IMR-90 (cell line): ENCODE data around the gene FMO4. TPM values are rescaled to one million over a fixed set of nuclear protein-coding genes. Genes with fewer than 3 reads are reported as not detected.

Source experiments
- ATAC-seq: fragments of 200-7000 bp; cut with Tn5 transposase; 2 replicates; pipeline ENCODE4 v1.9.1; 2020; ENCODE audit warnings: low read depth, mild to moderate bottlenecking, moderate library complexity
- BruUV-seq: library from RNA; stranded (reverse); fragments of 400-500 nt; replicated peaks from 2 replicates; lab custom pipeline; 2021; lab: Mats Ljungman, UMichigan
- CTCF ChIA-PET: fragments of 300-600 bp; formaldehyde crosslinking; extraction: SDS; loops from one replicate; lab custom pipeline; 2021; ENCODE audit warnings: antibody characterized with exemption; lab: Yijun Ruan, JAX
- POLR2A ChIA-PET: fragments of 300-600 bp; sonication (Branson Sonifier 250); formaldehyde crosslinking; loops from one replicate; lab custom pipeline; 2022; ENCODE audit warnings: antibody characterized with exemption; ENCODE audit not compliant: unreplicated experiment; lab: Charles Lee
- DNase-seq: peaks from one replicate; pipeline ENCODE4 v3.0.0; 2013
- H2AFZ ChIP-seq: replicated peaks from 2 replicates; pipeline ENCODE3; 2013; ENCODE audit warnings: low read length, mild to moderate bottlenecking; ENCODE audit not compliant: poor library complexity
- H2AK5ac ChIP-seq: 2 replicates; pipeline ENCODE4 v1.6.1; 2013; ENCODE audit warnings: low read depth, low read length, inconsistent platforms
- H2AK9ac ChIP-seq: replicated peaks from 2 replicates; pipeline ENCODE3; 2013; ENCODE audit warnings: mild to moderate bottlenecking, low read depth, low read length, moderate library complexity; ENCODE audit not compliant: poor library complexity
- H2BK120ac ChIP-seq: 2 replicates; pipeline ENCODE4 v1.6.1; 2013; ENCODE audit warnings: low read depth, low read length, inconsistent platforms
- H2BK15ac ChIP-seq: 3 replicates; pipeline ENCODE4 v1.6.1; 2013; ENCODE audit warnings: low read depth, low read length, inconsistent platforms
- H2BK20ac ChIP-seq: 2 replicates; pipeline ENCODE4 v1.6.1; 2013; ENCODE audit warnings: low read depth, mild to moderate bottlenecking, inconsistent platforms, low read length, moderate library complexity
- H2BK5ac ChIP-seq: 2 replicates; pipeline ENCODE4 v1.6.1; 2013; ENCODE audit warnings: mild to moderate bottlenecking, low read depth, low read length, inconsistent platforms; ENCODE audit not compliant: poor library complexity, severe bottlenecking
- H3K14ac ChIP-seq: replicated peaks from 2 replicates; pipeline ENCODE4 v1.6.1; 2013; ENCODE audit warnings: low read depth, low read length, inconsistent platforms
- H3K18ac ChIP-seq: 2 replicates; pipeline ENCODE4 v1.6.1; 2013; ENCODE audit warnings: low read depth, low read length, control low read depth
- H3K23ac ChIP-seq: 2 replicates; pipeline ENCODE4 v1.6.1; 2013; ENCODE audit warnings: low read depth, low read length, inconsistent platforms
- H3K27ac ChIP-seq: 2 replicates; pipeline ENCODE4 v1.5.1; 2013; ENCODE audit warnings: mild to moderate bottlenecking, control low read depth, low read length; ENCODE audit not compliant: insufficient read depth
- H3K27me3 ChIP-seq: 2 replicates; pipeline ENCODE4 v1.6.1; 2013; ENCODE audit warnings: low read length; ENCODE audit not compliant: control insufficient read depth, insufficient read depth
- H3K36me3 ChIP-seq: 2 replicates; pipeline ENCODE4 v1.6.1; 2013; ENCODE audit warnings: low read length, mixed read lengths; ENCODE audit not compliant: control insufficient read depth, insufficient read depth
- H3K4ac ChIP-seq: 2 replicates; pipeline ENCODE4 v1.6.1; 2013; ENCODE audit warnings: low read depth, low read length, inconsistent platforms
- H3K4me1 ChIP-seq: 2 replicates; pipeline ENCODE4 v1.6.1; 2013; ENCODE audit warnings: low read length, mixed read lengths; ENCODE audit not compliant: control insufficient read depth, insufficient read depth
- H3K4me2 ChIP-seq: 2 replicates; pipeline ENCODE4 v1.6.1; 2013; ENCODE audit warnings: low read depth, mild to moderate bottlenecking, control low read depth, low read length, moderate library complexity
- H3K4me3 ChIP-seq: 2 replicates; pipeline ENCODE4 v1.5.1; 2013; ENCODE audit warnings: low read depth, mild to moderate bottlenecking, control low read depth, low read length, moderate library complexity; ENCODE audit not compliant: insufficient read depth
- H3K56ac ChIP-seq: 2 replicates; pipeline ENCODE4 v1.6.1; 2013; ENCODE audit warnings: low read length, inconsistent platforms; ENCODE audit not compliant: insufficient read depth; ENCODE audit errors: extremely low read depth
- H3K79me1 ChIP-seq, 2 experiments: 2 replicates each; pipeline ENCODE4 v1.6.1; 2013; ENCODE audit warnings: low read length in 2 of 2, inconsistent platforms in 1 of 2, low read depth in 1 of 2
- H3K9ac ChIP-seq: 2 replicates; pipeline ENCODE4 v1.6.1; 2013; ENCODE audit warnings: low read depth, low read length, control low read depth
- H3K9me1 ChIP-seq: 2 replicates; pipeline ENCODE4 v1.6.1; 2013; ENCODE audit warnings: low read length, inconsistent platforms; ENCODE audit not compliant: insufficient read depth
- H3K9me3 ChIP-seq: 2 replicates; pipeline ENCODE4 v1.6.1; 2013; ENCODE audit warnings: low read length; ENCODE audit not compliant: control insufficient read depth, insufficient read depth
- H4K20me1 ChIP-seq: 2 replicates; pipeline ENCODE4 v1.6.1; 2013; ENCODE audit warnings: low read length, inconsistent platforms; ENCODE audit not compliant: insufficient read depth
- H4K5ac ChIP-seq: 2 replicates; pipeline ENCODE4 v1.6.1; 2013; ENCODE audit warnings: mild to moderate bottlenecking, low read depth, low read length, control low read depth
- H4K8ac ChIP-seq, 2 experiments: 2 replicates each; pipeline ENCODE4 v1.6.1; 2013; ENCODE audit warnings: low read depth in 2 of 2, low read length in 2 of 2, control low read depth in 1 of 2, inconsistent platforms in 1 of 2
- H4K91ac ChIP-seq: 2 replicates; pipeline ENCODE4 v1.6.1; 2013; ENCODE audit warnings: low read depth, low read length, inconsistent platforms; ENCODE audit not compliant: insufficient read depth
- CEBPB ChIP-seq: IDR thresholded peaks from 2 replicates; pipeline ENCODE4 v1.6.1; 2012; ENCODE audit warnings: low read depth, low read length, improper control_type of control experiment
- MAZ ChIP-seq: IDR thresholded peaks from 2 replicates; pipeline ENCODE4 v1.6.1; 2012; ENCODE audit warnings: low read depth, mild to moderate bottlenecking, low read length, improper control_type of control experiment, moderate library complexity, borderline replicate concordance
- POLR2A ChIP-seq: IDR thresholded peaks from 2 replicates; pipeline ENCODE4 v1.6.1; 2012; ENCODE audit warnings: mild to moderate bottlenecking, low read depth, low read length
- WGBS, 2 experiments: methylation state at CpG; one replicate each; pipeline versions ENCODE4 v1.1.5 to v1.1.7; 2013; ENCODE audit warnings: missing lambda C conversion rate in 2 of 2; ENCODE audit not compliant: insufficient read length in 1 of 2; ENCODE audit errors: extremely low coverage in 2 of 2; 5-methylcytosine and 5-hydroxymethylcytosine counted together
- dilution Hi-C: fragments of 300-500 bp; cut with HindIII; formaldehyde crosslinking; loops from one replicate; pipeline ENCODE4 v1.14.3; 2018; ENCODE audit warnings: low sequenced_read_pairs; ENCODE audit not compliant: unreplicated experiment
- in situ Hi-C: fragments of 300-500 bp; cut with MboI; formaldehyde crosslinking; loops from 3 replicates; pipeline ENCODE4 v1.14.3; 2019; ENCODE audit warnings: low sequenced_read_pairs, inconsistent platforms, mixed read lengths
- intact Hi-C: fragments of 100-400 bp; cut with micrococcal nuclease; formaldehyde crosslinking; loops from 2 replicates; pipeline ENCODE4 v1.10.0; 2022
- polyA plus RNA-seq, 3 experiments: library from polyadenylated mRNA; depleted of rRNA; stranded (reverse); fragments of >200 nt; gene quantifications; 2 replicates each; pipeline ENCODE4 v1.2.3, GENCODE V29; 2012; ENCODE audit warnings: low replicate concordance in 1 of 3
- total RNA-seq: library from RNA; depleted of rRNA; stranded (reverse); fragments of >200 nt; gene quantifications from 2 replicates; pipeline ENCODE4 v1.2.3, GENCODE V29; 2012

FMO4 gene
- total and polyA plus RNA-seq, 2 of the 4 experiments (the other 2 are of a cell fraction) = 0.36 to 0.55 TPM

- Histone ChIP-seq H3K9me1 (no peaks in the 10 kb centered on the region), H3K9ac (no peak overlapping the region), H3K4me1 (no peaks in the 10 kb centered on the region), H4K20me1 (no peaks in the 10 kb centered on the region), H4K5ac (no peak overlapping the region), H3K56ac (no peak overlapping the region), H3K4ac (no peak overlapping the region), H2BK5ac (no peak overlapping the region), H3K27ac (no peak overlapping the region), H3K79me1 (no peaks in the 10 kb centered on the region), H4K8ac (no peak overlapping the region), H2BK120ac (no peak overlapping the region), H3K18ac (no peak overlapping the region), H2BK15ac (no peak overlapping the region), H3K23ac (no peak overlapping the region), H3K9me3 (no peaks in the 10 kb centered on the region), H3K4me3 (no peak overlapping the region), H3K4me2 (no peak overlapping the region), H3K14ac (no peak overlapping the region), H2AK9ac (no peak overlapping the region), H3K36me3 (no peaks in the 10 kb centered on the region), H2AK5ac (no peak overlapping the region), H2BK20ac (no peak overlapping the region), H2AFZ (no peak overlapping the region), H4K91ac (no peak overlapping the region), H3K27me3 (no peaks in the 10 kb centered on the region)
- in situ Hi-C loops (no loop called here), dilution Hi-C loops (no loop called here), intact Hi-C loops (no loop called here)
- CTCF ChIA-PET = no interaction called here
- DNase-seq = no peak
- BruUV-seq = no TSS peak
- ATAC-seq = no peak
- no CpG with 5 or more reads among the region's 7 CpGs for WGBS, 2 experiments
- TF ChIP-seq CEBPB (no peak), POLR2A (no peak), MAZ (no peak)
- POLR2A ChIA-PET = no interaction called here
Observed at GRCh38 chr1:171329251-171329650, 15.3 kb downstream of the FMO4 start.
